Endothelial cell of umbilical vein (primary cell): ENCODE measurements around the gene BRINP2.

Experiments used
- FOS ChIP-seq: IDR thresholded peaks from 2 replicates; pipeline ENCODE4 v1.6.1; 2011; ENCODE audit warnings: mild to moderate bottlenecking, low read length, moderate library complexity, borderline replicate concordance; ENCODE audit not compliant: insufficient read depth
- POLR2AphosphoS5 ChIP-seq: IDR thresholded peaks from 2 replicates; pipeline ENCODE4 v1.6.1; 2012; ENCODE audit warnings: low read depth, mild to moderate bottlenecking, control low read depth, low read length, moderate library complexity; ENCODE audit not compliant: insufficient read depth
- TF ChIP-seq, protein P1 (sequence below), 2 donors: IDR thresholded peaks; 1 replicate in 1 of 2; 2 replicates in 1 of 2; pipeline ENCODE4 v1.5.1; 2011; ENCODE audit warnings: low read length in 2 of 2, mild to moderate bottlenecking in 2 of 2, moderate library complexity in 2 of 2, control low read depth in 1 of 2, inconsistent platforms in 1 of 2, low read depth in 1 of 2; ENCODE audit not compliant: insufficient read depth in 1 of 2; ENCODE audit errors: extremely low read depth in 1 of 2

DNA sequence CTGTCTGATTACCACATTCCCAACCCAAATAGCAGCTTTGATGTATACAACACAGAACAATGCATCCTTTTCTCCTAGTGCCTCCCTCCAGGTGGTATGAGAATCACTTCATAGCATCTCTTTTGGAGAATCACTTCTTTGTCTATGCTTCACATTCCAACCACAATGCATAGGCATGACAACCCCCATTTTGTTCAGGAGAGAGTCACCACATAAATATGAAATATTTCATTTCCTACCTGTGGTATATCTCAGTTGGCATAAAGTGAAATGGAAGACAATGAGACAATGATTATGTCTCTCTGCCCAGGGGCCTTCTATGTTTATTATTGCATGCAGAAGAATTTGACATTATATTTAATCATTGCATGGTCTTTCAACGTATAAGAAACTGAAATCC lies 112.2 kb downstream of the BRINP2 start:
- TF ChIP-seq, protein P1, sequence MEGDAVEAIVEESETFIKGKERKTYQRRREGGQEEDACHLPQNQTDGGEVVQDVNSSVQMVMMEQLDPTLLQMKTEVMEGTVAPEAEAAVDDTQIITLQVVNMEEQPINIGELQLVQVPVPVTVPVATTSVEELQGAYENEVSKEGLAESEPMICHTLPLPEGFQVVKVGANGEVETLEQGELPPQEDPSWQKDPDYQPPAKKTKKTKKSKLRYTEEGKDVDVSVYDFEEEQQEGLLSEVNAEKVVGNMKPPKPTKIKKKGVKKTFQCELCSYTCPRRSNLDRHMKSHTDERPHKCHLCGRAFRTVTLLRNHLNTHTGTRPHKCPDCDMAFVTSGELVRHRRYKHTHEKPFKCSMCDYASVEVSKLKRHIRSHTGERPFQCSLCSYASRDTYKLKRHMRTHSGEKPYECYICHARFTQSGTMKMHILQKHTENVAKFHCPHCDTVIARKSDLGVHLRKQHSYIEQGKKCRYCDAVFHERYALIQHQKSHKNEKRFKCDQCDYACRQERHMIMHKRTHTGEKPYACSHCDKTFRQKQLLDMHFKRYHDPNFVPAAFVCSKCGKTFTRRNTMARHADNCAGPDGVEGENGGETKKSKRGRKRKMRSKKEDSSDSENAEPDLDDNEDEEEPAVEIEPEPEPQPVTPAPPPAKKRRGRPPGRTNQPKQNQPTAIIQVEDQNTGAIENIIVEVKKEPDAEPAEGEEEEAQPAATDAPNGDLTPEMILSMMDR (IDR thresholded peaks at IDR 0.05; ENCODE audit: extremely low read depth in 1 of 2, insufficient read depth in 1 of 2, low read depth in 1 of 2, low read length in 2 of 2): no peak
- TF ChIP-seq FOS: no peak
- TF ChIP-seq POLR2AphosphoS5: no peak
